ENCODE data around the gene ENPP3.

GRCh38 chr6:131763749-131764148 is 126.6 kb downstream of the ENPP3 start:
- TF ChIP-seq CTCF (IDR thresholded peaks at IDR 0.05; ENCODE audit: poor library complexity) (no peak), EZH2 (IDR thresholded peaks at IDR 0.05; ENCODE audit: borderline replicate concordance) (no peak), EZH2phosphoT487 (IDR thresholded peaks at IDR 0.05; ENCODE audit: low read depth, severe bottlenecking, unreplicated experiment) (no peak)

All from hepatocyte (in vitro differentiated cells).